ENCODE data around the gene REX1BD.

The REX1BD gene

DNA sequence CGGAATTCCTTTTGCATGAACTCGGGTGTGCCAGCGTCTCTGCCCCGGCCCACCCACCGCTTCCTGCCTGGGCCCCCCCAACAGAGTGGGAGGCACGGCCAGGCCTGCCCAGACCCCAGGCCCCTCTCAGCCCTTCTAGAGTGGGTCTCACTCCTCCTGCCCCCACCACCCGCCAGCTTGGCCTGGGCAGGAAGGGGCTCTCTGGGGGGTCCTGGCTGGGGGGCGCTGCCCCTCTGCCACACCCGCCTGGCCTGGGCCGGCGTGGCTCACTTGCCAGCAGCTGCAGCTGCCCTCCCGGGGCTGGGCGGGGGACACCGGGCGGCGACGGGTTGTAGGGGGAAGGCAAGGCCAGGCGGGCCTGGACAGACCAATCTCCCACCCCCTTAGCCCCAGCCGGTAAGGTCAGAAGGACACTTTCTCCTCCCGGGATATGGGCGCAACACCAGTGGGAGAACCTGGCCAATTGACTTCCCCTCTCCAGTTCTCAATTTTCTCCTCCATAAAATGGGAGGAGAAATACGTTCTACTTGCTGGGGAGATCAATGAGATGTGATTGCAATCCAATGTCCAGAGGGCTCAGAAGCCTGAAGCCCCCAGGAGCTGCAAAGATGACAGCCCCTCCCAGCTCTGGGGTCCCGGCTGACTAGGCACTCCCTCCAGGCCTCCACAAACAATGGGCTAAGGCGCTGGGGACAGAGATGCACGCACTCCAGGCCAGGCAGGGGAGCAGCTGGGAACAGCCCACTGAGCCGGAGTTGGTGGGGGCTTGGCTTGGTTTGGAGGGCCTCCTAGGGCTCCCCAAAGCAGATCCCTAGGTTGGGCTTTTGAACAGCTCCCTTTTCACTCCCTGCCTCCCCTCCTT, 15.6 kb downstream of the REX1BD start:
- H3K4me2 ChIP-seq (ENCODE audit: low read depth, low read length, poor library complexity, severe bottlenecking): no peak overlapping the region
- TF ChIP-seq, protein P1, sequence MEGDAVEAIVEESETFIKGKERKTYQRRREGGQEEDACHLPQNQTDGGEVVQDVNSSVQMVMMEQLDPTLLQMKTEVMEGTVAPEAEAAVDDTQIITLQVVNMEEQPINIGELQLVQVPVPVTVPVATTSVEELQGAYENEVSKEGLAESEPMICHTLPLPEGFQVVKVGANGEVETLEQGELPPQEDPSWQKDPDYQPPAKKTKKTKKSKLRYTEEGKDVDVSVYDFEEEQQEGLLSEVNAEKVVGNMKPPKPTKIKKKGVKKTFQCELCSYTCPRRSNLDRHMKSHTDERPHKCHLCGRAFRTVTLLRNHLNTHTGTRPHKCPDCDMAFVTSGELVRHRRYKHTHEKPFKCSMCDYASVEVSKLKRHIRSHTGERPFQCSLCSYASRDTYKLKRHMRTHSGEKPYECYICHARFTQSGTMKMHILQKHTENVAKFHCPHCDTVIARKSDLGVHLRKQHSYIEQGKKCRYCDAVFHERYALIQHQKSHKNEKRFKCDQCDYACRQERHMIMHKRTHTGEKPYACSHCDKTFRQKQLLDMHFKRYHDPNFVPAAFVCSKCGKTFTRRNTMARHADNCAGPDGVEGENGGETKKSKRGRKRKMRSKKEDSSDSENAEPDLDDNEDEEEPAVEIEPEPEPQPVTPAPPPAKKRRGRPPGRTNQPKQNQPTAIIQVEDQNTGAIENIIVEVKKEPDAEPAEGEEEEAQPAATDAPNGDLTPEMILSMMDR (IDR thresholded peaks at IDR 0.05; ENCODE audit: insufficient read depth, low read length, poor library complexity, severe bottlenecking): no peak
- no peak for TF ChIP-seq EZH2phosphoT487 (conservative IDR thresholded peaks at IDR 0.05; ENCODE audit: low read length)
- H3K27ac ChIP-seq (ENCODE audit: low read depth, low read length): no peak overlapping the region
- H3K79me2 ChIP-seq (ENCODE audit: insufficient read depth, low read length): no peaks in the 10 kb centered on the region
- H3K36me3 ChIP-seq (ENCODE audit: low read length): no peaks in the 10 kb centered on the region
- H3F3A ChIP-seq (ENCODE audit: insufficient read depth): no peaks in the 10 kb centered on the region
- H4K20me1 ChIP-seq (ENCODE audit: low read depth, low read length): no peaks in the 10 kb centered on the region
- H3K4me3 ChIP-seq (ENCODE audit: insufficient read depth, low read length, poor library complexity, severe bottlenecking): no peak overlapping the region
- H3K27me3 ChIP-seq (ENCODE audit: low read length): 0 out of 2 replicates have a peak, but pooled peaks cover 6% of the 10 kb centered on the region
- H3K9me2 ChIP-seq (replicated peaks; ENCODE audit: insufficient read depth, low read length): no peaks in the 10 kb centered on the region
- H3K9me3 ChIP-seq (ENCODE audit: insufficient read depth, low read length): no peaks in the 10 kb centered on the region
- H2AFZ ChIP-seq (ENCODE audit: low read depth, low read length, severe bottlenecking): no peak overlapping the region
- H3K9ac ChIP-seq (ENCODE audit: low read length): no peak overlapping the region

DNA sequence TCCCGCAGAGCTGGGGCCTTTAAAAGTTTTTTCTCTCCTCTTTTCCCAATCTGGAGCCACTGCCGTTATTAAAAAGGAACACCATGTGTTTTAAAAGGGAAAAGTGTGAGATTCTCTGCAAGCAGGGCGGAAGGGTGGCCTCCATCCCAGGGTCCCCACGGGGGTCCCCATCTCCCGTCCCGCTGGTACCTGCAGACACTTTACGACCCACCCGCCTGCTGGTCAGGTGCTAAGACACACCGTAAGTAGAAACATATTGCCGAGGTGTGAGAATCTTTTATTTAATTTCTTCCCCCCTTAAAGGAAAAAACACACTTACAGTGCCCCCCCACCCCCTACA, 16.2 kb downstream of the REX1BD start:
- Histone ChIP-seq H4K20me1 (ENCODE audit: low read depth, low read length) (no peaks in the 10 kb centered on the region), H3K9me2 (replicated peaks; ENCODE audit: insufficient read depth, low read length) (no peaks in the 10 kb centered on the region), H3K27ac (ENCODE audit: low read depth, low read length) (no peak overlapping the region), H3K36me3 (ENCODE audit: low read length) (no peaks in the 10 kb centered on the region), H3K79me2 (ENCODE audit: insufficient read depth, low read length) (no peaks in the 10 kb centered on the region), H3K27me3 (ENCODE audit: low read length) (0 out of 2 replicates have a peak, but pooled peaks cover 6% of the 10 kb centered on the region), H3K9me3 (ENCODE audit: insufficient read depth, low read length) (no peaks in the 10 kb centered on the region), H3K4me2 (ENCODE audit: low read depth, low read length, poor library complexity, severe bottlenecking) (no peak overlapping the region), H3K4me3 (ENCODE audit: insufficient read depth, low read length, poor library complexity, severe bottlenecking) (no peak overlapping the region), H3F3A (ENCODE audit: insufficient read depth) (no peaks in the 10 kb centered on the region), H3K9ac (ENCODE audit: low read length) (no peak overlapping the region), H2AFZ (ENCODE audit: low read depth, low read length, severe bottlenecking) (no peak overlapping the region)
- no peak for TF ChIP-seq EZH2phosphoT487 (conservative IDR thresholded peaks at IDR 0.05; ENCODE audit: low read length)
- TF ChIP-seq, protein P1 (IDR thresholded peaks at IDR 0.05; ENCODE audit: insufficient read depth, low read length, poor library complexity, severe bottlenecking): no peak

DNA sequence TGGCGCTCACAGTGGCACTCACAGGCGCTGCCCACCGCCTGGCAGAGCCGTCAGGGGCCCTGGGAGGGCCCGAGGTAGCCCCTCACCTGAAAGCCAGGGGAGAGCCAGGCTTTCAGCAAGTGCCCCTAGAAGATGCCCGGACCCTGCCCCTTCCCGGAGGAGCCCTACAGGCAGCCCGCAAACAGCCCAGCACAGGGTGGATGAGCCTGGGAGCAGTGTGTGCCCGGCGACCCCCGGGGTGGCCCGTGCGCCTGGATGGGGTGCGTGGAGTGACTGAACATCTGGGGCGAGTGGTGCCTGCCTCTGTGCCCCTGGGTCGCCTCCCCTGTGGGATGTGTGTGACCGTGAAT, 16.6 kb downstream of the REX1BD start:
- Histone ChIP-seq H3K4me2 (ENCODE audit: low read depth, low read length, poor library complexity, severe bottlenecking) (no peak overlapping the region), H3K9me3 (ENCODE audit: insufficient read depth, low read length) (no peaks in the 10 kb centered on the region)

More for the DNA sequence above, 16.6 kb downstream of the REX1BD start:
- Histone ChIP-seq H3K9me2 (replicated peaks; ENCODE audit: insufficient read depth, low read length) (no peaks in the 10 kb centered on the region), H2AFZ (ENCODE audit: low read depth, low read length, severe bottlenecking) (no peak overlapping the region), H3K79me2 (ENCODE audit: insufficient read depth, low read length) (no peaks in the 10 kb centered on the region), H3F3A (ENCODE audit: insufficient read depth) (no peaks in the 10 kb centered on the region), H4K20me1 (ENCODE audit: low read depth, low read length) (no peaks in the 10 kb centered on the region), H3K36me3 (ENCODE audit: low read length) (no peaks in the 10 kb centered on the region), H3K27me3 (ENCODE audit: low read length) (0 out of 2 replicates have a peak, but pooled peaks cover 6% of the 10 kb centered on the region), H3K4me3 (ENCODE audit: insufficient read depth, low read length, poor library complexity, severe bottlenecking) (no peak overlapping the region), H3K9ac (ENCODE audit: low read length) (no peak overlapping the region), H3K27ac (ENCODE audit: low read depth, low read length) (no peak overlapping the region)
- TF ChIP-seq, protein P1 (IDR thresholded peaks at IDR 0.05; ENCODE audit: insufficient read depth, low read length, poor library complexity, severe bottlenecking): no peak
- no peak for TF ChIP-seq EZH2phosphoT487 (conservative IDR thresholded peaks at IDR 0.05; ENCODE audit: low read length)
